22Rv1 (cell line): ENCODE data around the gene TOMM70.

Source experiments
- ZFX ChIP-seq: fragments of 450-650 bp; IDR thresholded peaks from 2 replicates; pipeline ENCODE4 v1.6.1; 2017; ENCODE audit warnings: antibody characterized with exemption, borderline replicate concordance
- TF ChIP-seq, protein P1 (sequence below): fragments of 450-650 bp; IDR thresholded peaks from 2 replicates; pipeline ENCODE4 v1.5.1; 2017; ENCODE audit warnings: mild to moderate bottlenecking

- TF ChIP-seq, protein P1, sequence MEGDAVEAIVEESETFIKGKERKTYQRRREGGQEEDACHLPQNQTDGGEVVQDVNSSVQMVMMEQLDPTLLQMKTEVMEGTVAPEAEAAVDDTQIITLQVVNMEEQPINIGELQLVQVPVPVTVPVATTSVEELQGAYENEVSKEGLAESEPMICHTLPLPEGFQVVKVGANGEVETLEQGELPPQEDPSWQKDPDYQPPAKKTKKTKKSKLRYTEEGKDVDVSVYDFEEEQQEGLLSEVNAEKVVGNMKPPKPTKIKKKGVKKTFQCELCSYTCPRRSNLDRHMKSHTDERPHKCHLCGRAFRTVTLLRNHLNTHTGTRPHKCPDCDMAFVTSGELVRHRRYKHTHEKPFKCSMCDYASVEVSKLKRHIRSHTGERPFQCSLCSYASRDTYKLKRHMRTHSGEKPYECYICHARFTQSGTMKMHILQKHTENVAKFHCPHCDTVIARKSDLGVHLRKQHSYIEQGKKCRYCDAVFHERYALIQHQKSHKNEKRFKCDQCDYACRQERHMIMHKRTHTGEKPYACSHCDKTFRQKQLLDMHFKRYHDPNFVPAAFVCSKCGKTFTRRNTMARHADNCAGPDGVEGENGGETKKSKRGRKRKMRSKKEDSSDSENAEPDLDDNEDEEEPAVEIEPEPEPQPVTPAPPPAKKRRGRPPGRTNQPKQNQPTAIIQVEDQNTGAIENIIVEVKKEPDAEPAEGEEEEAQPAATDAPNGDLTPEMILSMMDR = no peak
- TF ChIP-seq ZFX = no peak
Observed at GRCh38 chr3:100419406-100419805, 18.5 kb upstream of the TOMM70 start.
